Astrocyte (in vitro differentiated cells and primary cell): ENCODE results near the gene KRTAP10-2. TPM values are rescaled to one million over a fixed set of nuclear protein-coding genes. Genes with fewer than 3 reads are reported as not detected.

Source experiments
- DNase-seq: peaks from one replicate; pipeline ENCODE4 v3.0.0-alpha.2; 2010; ENCODE audit warnings: low read depth
- FAIRE-seq: peaks from 2 replicates; lab custom pipeline; 2011; peaks lifted over from hg19 to GRCh38; lab: Jason Lieb, UNC
- H2AFZ ChIP-seq: 2 replicates; pipeline ENCODE4 v1.6.0; 2012; ENCODE audit warnings: low read depth, low read length, inconsistent platforms
- H3K27ac ChIP-seq: 2 replicates; pipeline ENCODE4 v1.5.1; 2011; ENCODE audit warnings: low read depth, low read length, inconsistent platforms
- H3K27me3 ChIP-seq: 2 replicates; pipeline ENCODE4 v1.6.0; 2011; ENCODE audit warnings: low read length, inconsistent platforms; ENCODE audit not compliant: insufficient read depth
- H3K36me3 ChIP-seq: 2 replicates; pipeline ENCODE4 v1.5.1; 2011; ENCODE audit warnings: low read length, inconsistent platforms; ENCODE audit not compliant: insufficient read depth
- H3K4me1 ChIP-seq: 2 replicates; pipeline ENCODE4 v1.5.1; 2011; ENCODE audit warnings: low read length, inconsistent platforms; ENCODE audit not compliant: insufficient read depth
- H3K4me2 ChIP-seq: 2 replicates; pipeline ENCODE4 v1.6.0; 2012; ENCODE audit warnings: low read length, inconsistent platforms
- H3K4me3 ChIP-seq: 2 replicates; pipeline ENCODE4 v1.5.1; 2011; ENCODE audit warnings: low read depth, mild to moderate bottlenecking, low read length, inconsistent platforms; ENCODE audit not compliant: insufficient read depth
- H3K79me2 ChIP-seq: 2 replicates; pipeline ENCODE4 v1.6.0; 2012; ENCODE audit warnings: mild to moderate bottlenecking, low read length, inconsistent platforms; ENCODE audit not compliant: insufficient read depth
- H3K9ac ChIP-seq: 2 replicates; pipeline ENCODE4 v1.6.0; 2012; ENCODE audit warnings: mild to moderate bottlenecking, low read length, inconsistent platforms
- H3K9me3 ChIP-seq: 2 replicates; pipeline ENCODE4 v1.5.1; 2012; ENCODE audit warnings: low read depth, mild to moderate bottlenecking, low read length, inconsistent platforms; ENCODE audit not compliant: insufficient read depth
- H4K20me1 ChIP-seq: 2 replicates; pipeline ENCODE4 v1.6.0; 2012; ENCODE audit warnings: low read length, inconsistent platforms; ENCODE audit not compliant: insufficient read depth
- H3K27ac Mint-ChIP-seq: one replicate; pipeline ENCODE4 v1.8.0; 2021; ENCODE audit warnings: mild to moderate bottlenecking, mixed read lengths; ENCODE audit not compliant: unreplicated experiment
- H3K27me3 Mint-ChIP-seq: one replicate; pipeline ENCODE4 v1.8.0; 2021; ENCODE audit warnings: low read depth, mixed read lengths; ENCODE audit not compliant: unreplicated experiment
- H3K36me3 Mint-ChIP-seq: one replicate; pipeline ENCODE4 v1.8.0; 2021; ENCODE audit warnings: low read depth, mixed read lengths; ENCODE audit not compliant: unreplicated experiment
- H3K4me1 Mint-ChIP-seq: one replicate; pipeline ENCODE4 v1.8.0; 2021; ENCODE audit warnings: low read depth, mixed read lengths; ENCODE audit not compliant: unreplicated experiment
- H3K4me3 Mint-ChIP-seq: one replicate; pipeline ENCODE4 v1.8.0; 2021; ENCODE audit warnings: mild to moderate bottlenecking, moderate library complexity, mixed read lengths; ENCODE audit not compliant: unreplicated experiment
- H3K9me3 Mint-ChIP-seq: one replicate; pipeline ENCODE4 v1.8.0; 2021; ENCODE audit warnings: mild to moderate bottlenecking, mixed read lengths; ENCODE audit not compliant: unreplicated experiment
- CTCF ChIP-seq: IDR thresholded peaks from 2 replicates; pipeline ENCODE4 v1.5.1; 2011; ENCODE audit warnings: low read depth, mild to moderate bottlenecking, inconsistent platforms, low read length, moderate library complexity; ENCODE audit not compliant: insufficient read depth
- EZH2 ChIP-seq: IDR thresholded peaks from 2 replicates; pipeline ENCODE4 v1.6.1; 2012; ENCODE audit warnings: mild to moderate bottlenecking, low read length, inconsistent platforms; ENCODE audit not compliant: insufficient read depth
- total RNA-seq: library from RNA; stranded (reverse); gene quantifications from 2 replicates; pipeline ENCODE4 v1.2.1, GENCODE V29; 2021

Gene KRTAP10-2
- total RNA-seq, 1 donor from 2014 or later = not detected

- Mint-ChIP-seq H3K4me1 (no peaks in the 10 kb centered on the region), H3K36me3 (no peaks in the 10 kb centered on the region), H3K27ac (no peak overlapping the region), H3K4me3 (no peak overlapping the region), H3K27me3 (peaks cover 38% of the 10 kb centered on the region), H3K9me3 (peaks cover 9% of the 10 kb centered on the region)
- Histone ChIP-seq H3K9me3 (peaks cover 4% of the 10 kb centered on the region), H3K79me2 (no peaks in the 10 kb centered on the region), H3K4me3 (no peak overlapping the region), H3K27me3 (no peaks in the 10 kb centered on the region), H3K9ac (no peak overlapping the region), H3K4me2 (no peak overlapping the region), H2AFZ (no peak overlapping the region), H3K4me1 (no peaks in the 10 kb centered on the region), H3K36me3 (no peaks in the 10 kb centered on the region), H4K20me1 (no peaks in the 10 kb centered on the region), H3K27ac (no peak overlapping the region)
- DNase-seq (no peak), FAIRE-seq (no peak)
- TF ChIP-seq CTCF = no peak
- TF ChIP-seq EZH2 = no peak
Measured at GRCh38 chr21:44530903-44531605, 20.3 kb downstream of the KRTAP10-2 start.

DNA sequence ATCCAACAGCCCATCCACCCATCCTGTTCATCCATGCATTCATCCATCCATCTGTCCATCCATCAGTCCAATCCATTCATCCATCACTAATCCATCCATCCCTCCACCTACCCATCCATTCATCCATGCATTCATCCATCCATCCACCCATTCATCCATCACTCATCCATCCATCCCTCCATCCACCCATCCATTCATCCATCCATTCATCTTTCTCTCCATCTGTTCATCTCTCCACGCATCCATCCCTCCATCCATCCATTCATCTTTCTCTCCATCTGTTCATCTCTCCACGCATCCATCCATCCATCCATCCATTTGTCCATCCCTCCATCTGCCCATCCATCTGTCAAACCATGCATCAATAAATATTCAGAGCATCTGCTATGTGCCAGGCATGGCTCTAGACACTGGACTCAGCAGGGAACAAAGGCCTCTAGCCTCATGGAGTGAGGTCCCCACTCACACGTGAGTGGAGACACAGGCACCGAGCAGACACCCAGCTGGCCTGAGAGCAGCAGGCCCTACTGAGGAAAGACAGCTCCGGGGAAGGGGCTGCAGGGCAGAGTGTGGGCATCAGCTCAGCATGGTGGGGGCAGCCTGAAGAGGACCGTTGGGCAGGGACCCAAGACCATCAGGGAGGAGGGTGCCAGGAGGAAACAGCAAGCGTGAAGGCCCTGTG, 20.9 kb downstream of the KRTAP10-2 start:
- Histone ChIP-seq H3K27ac (no peak overlapping the region), H3K27me3 (no peaks in the 10 kb centered on the region), H2AFZ (no peak overlapping the region), H4K20me1 (no peaks in the 10 kb centered on the region), H3K79me2 (no peaks in the 10 kb centered on the region), H3K9me3 (peaks cover 4% of the 10 kb centered on the region), H3K4me2 (no peak overlapping the region), H3K4me3 (no peak overlapping the region), H3K36me3 (no peaks in the 10 kb centered on the region), H3K9ac (no peak overlapping the region), H3K4me1 (no peaks in the 10 kb centered on the region)
- no peak for FAIRE-seq
- no peak overlapping the region for H3K27ac Mint-ChIP-seq
- peaks cover 39% of the 10 kb centered on the region for H3K27me3 Mint-ChIP-seq
- H3K4me3 Mint-ChIP-seq = no peak overlapping the region
- H3K36me3 Mint-ChIP-seq = no peaks in the 10 kb centered on the region
- peaks cover 11% of the 10 kb centered on the region for H3K9me3 Mint-ChIP-seq
- DNase-seq = no peak
- TF ChIP-seq CTCF (no peak), EZH2 (no peak)
- no peaks in the 10 kb centered on the region for H3K4me1 Mint-ChIP-seq
